Testis (tissue), 3 donors: Measurements from ENCODE around the gene EPDR1. TPM values are rescaled to one million over a fixed set of nuclear protein-coding genes. Genes with fewer than 3 reads are reported as not detected.

Source experiments
- DNase-seq: peaks from one replicate; pipeline ENCODE4 v3.0.0-alpha.2; 2019
- H3K27ac ChIP-seq, 2 donors: fragments of 200-600 bp; sonication (generic); one replicate each; pipeline ENCODE4 v1.5.1; 2019
- H3K27me3 ChIP-seq: fragments of 200-600 bp; sonication (generic); one replicate; pipeline ENCODE4 v1.5.1; 2019
- H3K36me3 ChIP-seq: fragments of 200-600 bp; sonication (generic); one replicate; pipeline ENCODE4 v1.5.1; 2017; ENCODE audit warnings: low read depth; ENCODE audit errors: missing control alignments
- H3K4me1 ChIP-seq: fragments of 200-600 bp; sonication (generic); one replicate; pipeline ENCODE4 v1.5.1; 2019
- H3K4me3 ChIP-seq, 2 donors: fragments of 200-600 bp; sonication (generic); one replicate each; pipeline ENCODE4 v1.5.1; 2017 to 2019
- H3K9me3 ChIP-seq: fragments of 200-600 bp; sonication (generic); one replicate; pipeline ENCODE4 v1.5.1; 2017
- POLR2A ChIP-seq: fragments of 450-650 bp; IDR thresholded peaks from one replicate; pipeline ENCODE4 v1.6.1; 2017; ENCODE audit warnings: antibody characterized with exemption, mild to moderate bottlenecking, moderate library complexity
- WGBS, 2 donors: methylation state at CpG; one replicate each; pipeline ENCODE4 v1.1.5; 2018; 5-methylcytosine and 5-hydroxymethylcytosine counted together
- intact Hi-C: fragments of 100-400 bp; cut with DNase I; formaldehyde crosslinking; loops from one replicate; pipeline ENCODE4 v1.15.1; 2023; ENCODE audit warnings: low total_unique reads
- polyA plus RNA-seq: library from polyadenylated mRNA; stranded (reverse); fragments of 350-450 nt; fragmentation: Illumina TruSeq; extraction: RNeasy Lipid Tissue Mini Kit (QIAGEN cat#74804); gene quantifications from one replicate; pipeline ENCODE4 v1.2.3, GENCODE V29; 2014; ENCODE audit warnings: low read depth, low replicate concordance; ENCODE audit not compliant: insufficient read depth
- total RNA-seq, 2 donors: library from RNA; depleted of rRNA; stranded (reverse); fragments of >200 nt; gene quantifications; one replicate each; pipeline ENCODE4 v1.2.3, GENCODE V29; 2016
- TF ChIP-seq, protein P1 (sequence below), 3 experiments: fragments of 450-650 bp in 2 of 3; fragments of 200-600 bp in 1 of 3; sonication (generic) in 1 of 3; IDR thresholded peaks; one replicate each; pipeline ENCODE4 v1.5.1; 2016 to 2019; ENCODE audit warnings: antibody characterized with exemption in 3 of 3, mild to moderate bottlenecking in 2 of 3, moderate library complexity in 1 of 3

The EPDR1 gene
- total and polyA plus RNA-seq, 3 donors from 2014 or later, result 30.4 to 34.8 (median 33.9) TPM

DNA sequence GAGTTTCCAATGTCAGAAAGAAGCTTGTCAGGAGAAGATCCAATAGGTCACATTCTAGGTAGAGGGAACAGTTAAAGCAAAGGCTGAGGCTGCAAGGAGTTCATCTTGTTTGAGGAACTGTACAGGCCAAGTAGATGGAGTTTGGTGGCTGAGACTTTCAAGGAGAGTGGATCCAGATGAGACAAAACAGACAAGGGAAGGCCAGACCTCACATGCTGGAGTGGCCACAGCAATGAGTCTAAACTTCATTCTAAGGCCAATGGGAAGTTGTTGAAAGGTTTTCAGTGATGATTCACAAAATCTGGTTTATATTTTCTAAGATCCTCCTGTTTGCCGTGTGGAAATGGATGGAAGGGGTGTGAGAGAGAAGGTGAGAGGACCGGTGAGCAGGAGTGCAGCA is 40.0 kb downstream of the EPDR1 start:
- Histone ChIP-seq H3K27ac (no peak overlapping the region), H3K4me3 (no peak overlapping the region), H3K9me3 (no peaks in the 10 kb centered on the region), H3K36me3 (no peaks in the 10 kb centered on the region), H3K27me3 (no peaks in the 10 kb centered on the region), H3K4me1 (no peaks in the 10 kb centered on the region)
- intact Hi-C loops, result no loop called here
- WGBS, 2 donors, result 68 to 79% methylated on average over 2 of the region's 2 CpGs
- no peak for TF ChIP-seq POLR2A
- TF ChIP-seq, protein P1, sequence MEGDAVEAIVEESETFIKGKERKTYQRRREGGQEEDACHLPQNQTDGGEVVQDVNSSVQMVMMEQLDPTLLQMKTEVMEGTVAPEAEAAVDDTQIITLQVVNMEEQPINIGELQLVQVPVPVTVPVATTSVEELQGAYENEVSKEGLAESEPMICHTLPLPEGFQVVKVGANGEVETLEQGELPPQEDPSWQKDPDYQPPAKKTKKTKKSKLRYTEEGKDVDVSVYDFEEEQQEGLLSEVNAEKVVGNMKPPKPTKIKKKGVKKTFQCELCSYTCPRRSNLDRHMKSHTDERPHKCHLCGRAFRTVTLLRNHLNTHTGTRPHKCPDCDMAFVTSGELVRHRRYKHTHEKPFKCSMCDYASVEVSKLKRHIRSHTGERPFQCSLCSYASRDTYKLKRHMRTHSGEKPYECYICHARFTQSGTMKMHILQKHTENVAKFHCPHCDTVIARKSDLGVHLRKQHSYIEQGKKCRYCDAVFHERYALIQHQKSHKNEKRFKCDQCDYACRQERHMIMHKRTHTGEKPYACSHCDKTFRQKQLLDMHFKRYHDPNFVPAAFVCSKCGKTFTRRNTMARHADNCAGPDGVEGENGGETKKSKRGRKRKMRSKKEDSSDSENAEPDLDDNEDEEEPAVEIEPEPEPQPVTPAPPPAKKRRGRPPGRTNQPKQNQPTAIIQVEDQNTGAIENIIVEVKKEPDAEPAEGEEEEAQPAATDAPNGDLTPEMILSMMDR (IDR thresholded peaks at IDR 0.05), result no peak
- DNase-seq, result no peak

DNA sequence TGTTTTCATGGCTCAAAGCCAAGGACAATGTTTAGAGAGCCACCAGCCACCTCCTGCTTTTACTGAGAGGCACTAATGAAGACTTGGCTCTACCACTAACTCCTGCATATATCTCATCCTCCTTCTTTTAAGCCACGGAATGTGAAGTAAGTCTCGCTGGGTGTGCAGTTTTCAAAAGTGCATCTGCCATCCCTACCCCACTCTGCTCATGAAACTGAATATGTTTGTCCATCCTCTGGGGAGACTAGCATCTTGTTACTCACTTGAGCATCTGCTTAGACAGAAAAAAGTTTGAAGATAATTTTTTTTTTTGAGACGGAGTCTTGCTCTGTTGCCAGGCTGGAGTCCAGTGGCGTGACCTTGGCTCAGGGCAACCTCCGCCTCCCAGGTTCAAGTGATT is 40.8 kb downstream of the EPDR1 start:
- WGBS, 2 donors, result 52 to 70% methylated on average over 4 to 5 of the region's 5 CpGs
- Histone ChIP-seq H3K4me3 (no peak overlapping the region), H3K4me1 (no peaks in the 10 kb centered on the region), H3K9me3 (no peaks in the 10 kb centered on the region), H3K27ac (no peak overlapping the region), H3K36me3 (no peaks in the 10 kb centered on the region), H3K27me3 (no peaks in the 10 kb centered on the region)
- DNase-seq, result no peak
- TF ChIP-seq, protein P1 (IDR thresholded peaks at IDR 0.05), result no peak
- no peak for TF ChIP-seq POLR2A
- intact Hi-C loops, result no loop called here

DNA sequence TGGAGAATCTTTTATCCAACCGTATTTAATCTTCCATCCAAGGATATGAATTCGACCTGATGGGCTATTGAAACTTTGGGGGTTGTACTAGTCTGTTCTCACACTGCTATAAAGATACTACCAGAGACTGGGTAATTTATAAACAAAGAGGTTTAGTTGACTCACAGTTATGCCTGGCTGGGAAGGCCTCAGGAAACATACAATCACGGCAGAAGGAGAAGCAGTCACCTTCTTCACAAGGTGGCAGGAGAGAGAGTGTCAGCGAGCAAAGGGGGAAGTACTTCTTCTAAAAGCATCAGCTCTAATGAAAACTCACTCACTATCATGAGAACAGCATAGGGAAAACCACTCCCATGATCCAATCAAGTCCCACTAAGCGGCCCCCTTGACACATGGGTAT is 43.8 kb downstream of the EPDR1 start:
- Histone ChIP-seq H3K4me3 (no peak overlapping the region), H3K27me3 (no peaks in the 10 kb centered on the region), H3K9me3 (no peaks in the 10 kb centered on the region), H3K4me1 (no peaks in the 10 kb centered on the region), H3K27ac (no peak overlapping the region), H3K36me3 (no peaks in the 10 kb centered on the region)
- intact Hi-C loops, result no loop called here
- TF ChIP-seq, protein P1 (IDR thresholded peaks at IDR 0.05), result no peak
- TF ChIP-seq POLR2A, result no peak
- DNase-seq, result no peak
- 80 to 88% methylated on average over 5 of the region's 5 CpGs for WGBS, 2 donors

DNA sequence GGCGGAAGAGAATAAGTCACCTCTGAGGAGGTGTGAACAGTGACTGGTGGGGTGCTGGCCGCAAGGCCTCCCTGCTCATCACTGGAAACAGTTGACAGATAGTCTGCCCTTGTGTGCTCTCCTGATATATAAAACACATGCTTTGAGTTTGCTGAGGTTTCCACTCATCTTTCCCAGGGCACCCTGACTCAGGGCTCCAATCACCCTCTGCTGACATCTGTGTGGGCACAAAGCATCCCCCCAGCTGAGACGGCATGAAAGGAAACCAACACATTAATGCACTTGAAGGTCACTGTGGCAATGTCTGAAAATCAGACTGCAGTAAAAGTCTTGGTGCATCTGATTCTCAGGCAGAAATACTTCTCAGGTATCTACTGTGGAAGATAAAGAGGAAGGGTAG is 49.8 kb downstream of the EPDR1 start:
- Histone ChIP-seq H3K4me3 (no peak overlapping the region), H3K27ac (no peak overlapping the region), H3K36me3 (no peaks in the 10 kb centered on the region), H3K9me3 (no peaks in the 10 kb centered on the region), H3K4me1 (no peaks in the 10 kb centered on the region), H3K27me3 (no peaks in the 10 kb centered on the region)
- TF ChIP-seq POLR2A, result no peak
- TF ChIP-seq, protein P1 (IDR thresholded peaks at IDR 0.05), result no peak
- DNase-seq, result no peak
- intact Hi-C loops, result no loop called here
- WGBS, 2 donors, result 72 to 86% methylated on average over 3 of the region's 3 CpGs

DNA sequence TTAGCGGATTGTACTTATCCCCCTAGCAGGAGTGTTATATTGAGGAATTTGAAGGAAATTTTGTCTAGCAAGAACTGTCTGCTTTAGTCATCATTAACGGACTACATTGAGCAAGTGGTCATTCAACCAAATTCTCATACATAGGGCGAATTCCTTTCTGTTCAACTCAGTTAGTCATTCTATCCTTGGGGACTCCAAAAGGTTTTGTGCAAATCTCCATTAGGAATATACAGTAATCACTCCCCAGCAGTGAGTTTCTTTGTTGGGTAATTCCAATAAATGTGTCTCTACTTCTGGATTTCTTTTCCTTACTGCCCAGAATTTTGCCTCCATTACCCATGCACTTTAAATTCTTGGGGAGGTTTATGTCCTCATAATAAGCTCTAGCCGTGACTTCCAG is 51.1 kb downstream of the EPDR1 start:
- Histone ChIP-seq H3K36me3 (no peaks in the 10 kb centered on the region), H3K27me3 (no peaks in the 10 kb centered on the region), H3K9me3 (no peaks in the 10 kb centered on the region), H3K27ac (no peak overlapping the region), H3K4me3 (no peak overlapping the region), H3K4me1 (no peaks in the 10 kb centered on the region)
- 75 to 81% methylated on average over 4 of the region's 4 CpGs for WGBS, 2 donors
- no peak for DNase-seq
- no peak for TF ChIP-seq POLR2A
- TF ChIP-seq, protein P1 (IDR thresholded peaks at IDR 0.05), result no peak
- intact Hi-C loops, result no loop called here
